Panc1 (cell line): ENCODE measurements around the gene ABCC1. TPM values are rescaled to one million over a fixed set of nuclear protein-coding genes. Genes with fewer than 3 reads are reported as not detected.

Experiments used
- ATAC-seq: fragments of 200-7000 bp; cut with Tn5 transposase; 2 replicates; pipeline ENCODE4 v1.9.1; 2020; ENCODE audit warnings: mild to moderate bottlenecking, moderate library complexity
- BruUV-seq: library from RNA; stranded (reverse); fragments of 400-500 nt; replicated peaks from 2 replicates; lab custom pipeline; 2021; lab: Mats Ljungman, UMichigan
- CTCF ChIA-PET: fragments of 300-600 bp; sonication (Branson Sonifier 250); formaldehyde crosslinking; loops from one replicate; lab custom pipeline; 2022; ENCODE audit warnings: antibody characterized with exemption; lab: Charles Lee
- POLR2A ChIA-PET: fragments of 300-600 bp; sonication (Branson Sonifier 250); formaldehyde crosslinking; loops from one replicate; lab custom pipeline; 2022; ENCODE audit warnings: antibody characterized with exemption; lab: Charles Lee
- DNase-seq: peaks from one replicate; pipeline ENCODE4 v3.0.0-alpha.2; 2010; ENCODE audit warnings: low read depth, low spot score
- H3K27ac ChIP-seq: 2 replicates; pipeline ENCODE4 v1.5.1; 2011; ENCODE audit warnings: mild to moderate bottlenecking, low read length, inconsistent platforms
- H3K27me3 ChIP-seq: fragments of 200-500 bp; sonication (Bioruptor generic); 2 replicates; pipeline ENCODE4 v1.6.0; 2014; ENCODE audit warnings: low read length, inconsistent platforms; ENCODE audit not compliant: control insufficient read depth, insufficient read depth
- H3K36me3 ChIP-seq: fragments of 200-500 bp; sonication (Bioruptor generic); 2 replicates; pipeline ENCODE4 v1.5.1; 2014; ENCODE audit warnings: inconsistent platforms, mild to moderate bottlenecking, low read length, moderate library complexity; ENCODE audit not compliant: control insufficient read depth, insufficient read depth
- H3K4me1 ChIP-seq: 2 replicates; pipeline ENCODE4 v1.5.1; 2011; ENCODE audit warnings: inconsistent platforms, mild to moderate bottlenecking, low read length, moderate library complexity; ENCODE audit not compliant: control insufficient read depth, insufficient read depth
- H3K4me3 ChIP-seq, 2 experiments: 2 replicates each; pipeline ENCODE4 v1.5.1; 2011 to 2012; ENCODE audit warnings: low read depth in 2 of 2, low read length in 2 of 2, mild to moderate bottlenecking in 2 of 2, inconsistent platforms in 1 of 2, moderate library complexity in 1 of 2
- H3K9me3 ChIP-seq: fragments of 200-500 bp; sonication (Bioruptor generic); 2 replicates; pipeline ENCODE4 v1.5.1; 2014; ENCODE audit warnings: low read depth, mild to moderate bottlenecking, inconsistent platforms, low read length, moderate library complexity; ENCODE audit not compliant: control insufficient read depth, insufficient read depth
- POLR2AphosphoS5 ChIP-seq: IDR thresholded peaks from 2 replicates; pipeline ENCODE4 v1.6.1; 2012; ENCODE audit warnings: mild to moderate bottlenecking, low read depth, low read length, moderate library complexity
- SIN3A ChIP-seq: IDR thresholded peaks from 2 replicates; pipeline ENCODE4 v1.6.1; 2012; ENCODE audit warnings: low read depth, mild to moderate bottlenecking, low read length, moderate library complexity, borderline replicate concordance; ENCODE audit not compliant: insufficient read depth
- TCF7L2 ChIP-seq: IDR thresholded peaks from 2 replicates; pipeline ENCODE4 v1.6.1; 2011; ENCODE audit warnings: mild to moderate bottlenecking, low read depth, low read length, inconsistent platforms
- in situ Hi-C: cut with HindIII; loops from 2 replicates; pipeline ENCODE4 v1.10.0; 2016; ENCODE audit warnings: low sequenced_read_pairs, low pct_unique_long_range_greater_than_20kb
- intact Hi-C: fragments of 100-400 bp; cut with micrococcal nuclease; formaldehyde crosslinking; loops from one replicate; pipeline ENCODE4 v1.10.0; 2022; ENCODE audit not compliant: unreplicated experiment
- total RNA-seq: library from RNA; stranded (reverse); gene quantifications from one replicate; pipeline ENCODE4 v1.2.1, GENCODE V29; 2021; ENCODE audit not compliant: unreplicated experiment
- TF ChIP-seq, protein P1 (sequence below), 2 experiments: IDR thresholded peaks; 2 replicates each; pipeline ENCODE4 v1.6.1; 2011 to 2012; ENCODE audit warnings: low read depth in 2 of 2, control low read depth in 1 of 2, low read length in 1 of 2, mild to moderate bottlenecking in 1 of 2, moderate library complexity in 1 of 2; ENCODE audit not compliant: insufficient read depth in 1 of 2
- TF ChIP-seq, protein P2 (sequence below): fragments of 450-650 bp; IDR thresholded peaks from 2 replicates; pipeline ENCODE4 v1.5.1; 2017; ENCODE audit warnings: mild to moderate bottlenecking

The ABCC1 gene
- total RNA-seq, 1 experiment from 2014 or later, result 296 TPM

- TF ChIP-seq SIN3A (no peak), POLR2AphosphoS5 (no peak; the same call in 1 of the 2 replicates), TCF7L2 (no peak)
- H3K9me3 ChIP-seq, result no peaks in the 10 kb centered on the region
- H3K4me1 ChIP-seq, result no peaks in the 10 kb centered on the region
- POLR2A ChIA-PET, result interaction anchor here (0.7 kb wide), 1 partner anchor 58 kb away, joined by 9 read pairs; no protein-coding TSS in a partner anchor
- no peak overlapping the region for H3K27ac ChIP-seq
- peaks cover 54% of the 10 kb centered on the region for H3K36me3 ChIP-seq
- H3K27me3 ChIP-seq, result no peaks in the 10 kb centered on the region
- in situ Hi-C loops, result no loop called here
- no peak overlapping the region for H3K4me3 ChIP-seq
- DNase-seq (no peak), ATAC-seq (0 out of 2 replicates have a peak, but pooled peaks have one; percentile 27)
- intact Hi-C loops, result no loop called here
- no TSS peak for BruUV-seq
- CTCF ChIA-PET, result no interaction called here
Observed at GRCh38 chr16:16137110-16137509, 187.7 kb downstream of the ABCC1 start.

DNA sequence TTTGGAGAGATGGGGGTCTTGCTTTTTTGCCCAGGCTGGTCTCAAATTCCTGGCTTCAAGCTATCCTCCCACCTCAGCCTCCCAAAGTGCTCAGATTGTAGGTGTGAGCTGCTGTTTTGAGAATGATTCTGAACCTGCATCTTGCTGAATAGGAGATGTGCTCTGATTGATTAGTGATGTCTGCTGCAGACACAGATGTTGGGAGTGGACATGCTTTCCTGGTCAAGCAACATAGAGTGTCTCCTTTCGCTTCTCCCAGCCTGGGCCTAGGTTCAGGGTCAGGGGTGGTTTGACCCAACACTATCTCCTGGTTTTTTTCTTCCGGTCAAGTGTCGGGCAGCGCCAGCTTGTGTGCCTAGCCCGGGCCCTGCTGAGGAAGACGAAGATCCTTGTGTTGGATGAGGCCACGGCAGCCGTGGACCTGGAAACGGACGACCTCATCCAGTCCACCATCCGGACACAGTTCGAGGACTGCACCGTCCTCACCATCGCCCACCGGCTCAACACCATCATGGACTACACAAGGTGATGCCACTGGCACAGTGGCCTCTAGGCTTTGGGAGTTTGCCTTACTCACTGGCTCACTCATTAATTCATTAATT is 188.7 kb downstream of the ABCC1 start:
- no peak overlapping the region for H3K4me3 ChIP-seq
- ATAC-seq (no peak), DNase-seq (no peak)
- intact Hi-C loops, result no loop called here
- TF ChIP-seq TCF7L2, result no peak
- TF ChIP-seq SIN3A, result no peak
- TF ChIP-seq, protein P1, sequence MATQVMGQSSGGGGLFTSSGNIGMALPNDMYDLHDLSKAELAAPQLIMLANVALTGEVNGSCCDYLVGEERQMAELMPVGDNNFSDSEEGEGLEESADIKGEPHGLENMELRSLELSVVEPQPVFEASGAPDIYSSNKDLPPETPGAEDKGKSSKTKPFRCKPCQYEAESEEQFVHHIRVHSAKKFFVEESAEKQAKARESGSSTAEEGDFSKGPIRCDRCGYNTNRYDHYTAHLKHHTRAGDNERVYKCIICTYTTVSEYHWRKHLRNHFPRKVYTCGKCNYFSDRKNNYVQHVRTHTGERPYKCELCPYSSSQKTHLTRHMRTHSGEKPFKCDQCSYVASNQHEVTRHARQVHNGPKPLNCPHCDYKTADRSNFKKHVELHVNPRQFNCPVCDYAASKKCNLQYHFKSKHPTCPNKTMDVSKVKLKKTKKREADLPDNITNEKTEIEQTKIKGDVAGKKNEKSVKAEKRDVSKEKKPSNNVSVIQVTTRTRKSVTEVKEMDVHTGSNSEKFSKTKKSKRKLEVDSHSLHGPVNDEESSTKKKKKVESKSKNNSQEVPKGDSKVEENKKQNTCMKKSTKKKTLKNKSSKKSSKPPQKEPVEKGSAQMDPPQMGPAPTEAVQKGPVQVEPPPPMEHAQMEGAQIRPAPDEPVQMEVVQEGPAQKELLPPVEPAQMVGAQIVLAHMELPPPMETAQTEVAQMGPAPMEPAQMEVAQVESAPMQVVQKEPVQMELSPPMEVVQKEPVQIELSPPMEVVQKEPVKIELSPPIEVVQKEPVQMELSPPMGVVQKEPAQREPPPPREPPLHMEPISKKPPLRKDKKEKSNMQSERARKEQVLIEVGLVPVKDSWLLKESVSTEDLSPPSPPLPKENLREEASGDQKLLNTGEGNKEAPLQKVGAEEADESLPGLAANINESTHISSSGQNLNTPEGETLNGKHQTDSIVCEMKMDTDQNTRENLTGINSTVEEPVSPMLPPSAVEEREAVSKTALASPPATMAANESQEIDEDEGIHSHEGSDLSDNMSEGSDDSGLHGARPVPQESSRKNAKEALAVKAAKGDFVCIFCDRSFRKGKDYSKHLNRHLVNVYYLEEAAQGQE (IDR thresholded peaks at IDR 0.05; ENCODE audit: insufficient read depth in 1 of 2, low read depth in 2 of 2, low read length in 1 of 2), result no peak
- TF ChIP-seq, protein P2, sequence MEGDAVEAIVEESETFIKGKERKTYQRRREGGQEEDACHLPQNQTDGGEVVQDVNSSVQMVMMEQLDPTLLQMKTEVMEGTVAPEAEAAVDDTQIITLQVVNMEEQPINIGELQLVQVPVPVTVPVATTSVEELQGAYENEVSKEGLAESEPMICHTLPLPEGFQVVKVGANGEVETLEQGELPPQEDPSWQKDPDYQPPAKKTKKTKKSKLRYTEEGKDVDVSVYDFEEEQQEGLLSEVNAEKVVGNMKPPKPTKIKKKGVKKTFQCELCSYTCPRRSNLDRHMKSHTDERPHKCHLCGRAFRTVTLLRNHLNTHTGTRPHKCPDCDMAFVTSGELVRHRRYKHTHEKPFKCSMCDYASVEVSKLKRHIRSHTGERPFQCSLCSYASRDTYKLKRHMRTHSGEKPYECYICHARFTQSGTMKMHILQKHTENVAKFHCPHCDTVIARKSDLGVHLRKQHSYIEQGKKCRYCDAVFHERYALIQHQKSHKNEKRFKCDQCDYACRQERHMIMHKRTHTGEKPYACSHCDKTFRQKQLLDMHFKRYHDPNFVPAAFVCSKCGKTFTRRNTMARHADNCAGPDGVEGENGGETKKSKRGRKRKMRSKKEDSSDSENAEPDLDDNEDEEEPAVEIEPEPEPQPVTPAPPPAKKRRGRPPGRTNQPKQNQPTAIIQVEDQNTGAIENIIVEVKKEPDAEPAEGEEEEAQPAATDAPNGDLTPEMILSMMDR, result no peak
- TF ChIP-seq POLR2AphosphoS5, result no peak
- CTCF ChIA-PET, result no interaction called here
- H3K36me3 ChIP-seq, result peaks cover 57% of the 10 kb centered on the region
- no peaks in the 10 kb centered on the region for H3K4me1 ChIP-seq
- H3K9me3 ChIP-seq, result no peaks in the 10 kb centered on the region
- BruUV-seq, result no TSS peak
- in situ Hi-C loops, result no loop called here
- POLR2A ChIA-PET, result no interaction called here
- no peaks in the 10 kb centered on the region for H3K27me3 ChIP-seq
- no peak overlapping the region for H3K27ac ChIP-seq

- in situ Hi-C loops, result no loop called here
- H3K27ac ChIP-seq, result no peak overlapping the region
- no peak for DNase-seq
- H3K9me3 ChIP-seq, result no peaks in the 10 kb centered on the region
- POLR2A ChIA-PET, result interaction anchor here (0.6 kb wide), 1 partner anchor 267 kb away, joined by 3 read pairs; no protein-coding TSS in a partner anchor
- no peaks in the 10 kb centered on the region for H3K27me3 ChIP-seq
- H3K4me1 ChIP-seq, result no peaks in the 10 kb centered on the region
- intact Hi-C loops, result no loop called here
- CTCF ChIA-PET, result no interaction called here
- H3K36me3 ChIP-seq, result peaks cover 54% of the 10 kb centered on the region
- H3K4me3 ChIP-seq, result no peak overlapping the region
- no TSS peak for BruUV-seq
- no peak for ATAC-seq
- TF ChIP-seq SIN3A, result no peak
- TF ChIP-seq, protein P1 (IDR thresholded peaks at IDR 0.05; ENCODE audit: insufficient read depth in 1 of 2, low read depth in 2 of 2, low read length in 1 of 2), result no peak
- TF ChIP-seq, protein P2, result no peak
- TF ChIP-seq TCF7L2, result no peak
- TF ChIP-seq POLR2AphosphoS5, result no peak
Observed at GRCh38 chr16:16139061-16139460, 189.6 kb downstream of the ABCC1 start.
